HepG2 (cell line): ENCODE results near the gene CCDC17. TPM values are rescaled to one million over a fixed set of nuclear protein-coding genes. Genes with fewer than 3 reads are reported as not detected.

Experiments used
- ARNTL ChIP-seq: sonication (generic); formaldehyde crosslinking; IDR thresholded peaks from 2 replicates; pipeline ENCODE4 v1.4.0; 2020; ENCODE audit warnings: mild to moderate bottlenecking, missing genetic modification reagents
- CENPX ChIP-seq: sonication (generic); formaldehyde crosslinking; IDR thresholded peaks from 2 replicates; pipeline ENCODE4 v1.9.0; 2021; ENCODE audit warnings: mild to moderate bottlenecking, missing genetic modification reagents, moderate library complexity
- DNMT3B ChIP-seq: conservative IDR thresholded peaks from 2 replicates; pipeline ENCODE4 v1.6.1; 2016; ENCODE audit warnings: missing biosample characterization, control low read depth
- ELF3 ChIP-seq: IDR thresholded peaks from 2 replicates; pipeline ENCODE4 v1.6.1; 2016; ENCODE audit warnings: missing genetic modification reagents, missing compliant biosample characterization
- GPN1 ChIP-seq: sonication (generic); formaldehyde crosslinking; IDR thresholded peaks from 2 replicates; pipeline ENCODE4 v1.5.1; 2020; ENCODE audit warnings: missing genetic modification reagents, borderline replicate concordance
- HOXA9 ChIP-seq: sonication (generic); formaldehyde crosslinking; IDR thresholded peaks from 2 replicates; pipeline ENCODE4 v1.8.1; 2022; ENCODE audit warnings: missing genetic modification reagents, mild to moderate bottlenecking, moderate library complexity, borderline replicate concordance
- JDP2 ChIP-seq: sonication (generic); formaldehyde crosslinking; IDR thresholded peaks from 2 replicates; pipeline ENCODE4 v1.8.1; 2022; ENCODE audit warnings: missing genetic modification reagents, borderline replicate concordance
- KAT2B ChIP-seq: fragments of 150-350 bp; IDR thresholded peaks from 2 replicates; pipeline ENCODE4 v1.6.1; 2014; ENCODE audit warnings: low read depth, low read length, borderline replicate concordance
- PHF21A ChIP-seq: sonication (generic); formaldehyde crosslinking; IDR thresholded peaks from 2 replicates; pipeline ENCODE4 v1.5.0; 2020; ENCODE audit warnings: mild to moderate bottlenecking, missing genetic modification reagents
- PHF8 ChIP-seq: sonication (generic); formaldehyde crosslinking; IDR thresholded peaks from 2 replicates; pipeline ENCODE4 v1.5.0; 2020; ENCODE audit warnings: missing genetic modification reagents
- PITX1 ChIP-seq: sonication (generic); formaldehyde crosslinking; IDR thresholded peaks from 2 replicates; pipeline ENCODE4 v1.5.1; 2020; ENCODE audit warnings: mild to moderate bottlenecking, missing genetic modification reagents
- PPARG ChIP-seq: conservative IDR thresholded peaks from 2 replicates; pipeline ENCODE4 v1.6.1; 2016; ENCODE audit warnings: missing biosample characterization, missing genetic modification reagents
- RARA ChIP-seq: IDR thresholded peaks from 2 replicates; pipeline ENCODE4 v1.6.1; 2016; ENCODE audit warnings: missing genetic modification reagents, missing compliant biosample characterization
- REPIN1 ChIP-seq: sonication (generic); formaldehyde crosslinking; IDR thresholded peaks from 2 replicates; pipeline ENCODE4 v1.8.0; 2022; ENCODE audit warnings: missing genetic modification reagents, low read depth, mild to moderate bottlenecking, borderline replicate concordance
- SOX6 ChIP-seq, 2 experiments: fragments of 450-650 bp in 1 of 2; sonication (generic) in 1 of 2; formaldehyde crosslinking in 1 of 2; IDR thresholded peaks; 2 replicates each; pipeline versions ENCODE4 v1.4.0 to v1.6.1; 2017 to 2020; ENCODE audit warnings: antibody characterized with exemption in 1 of 2, mild to moderate bottlenecking in 1 of 2, missing genetic modification reagents in 1 of 2
- ZBTB7B ChIP-seq: sonication (generic); formaldehyde crosslinking; IDR thresholded peaks from 2 replicates; pipeline ENCODE4 v1.4.0; 2020; ENCODE audit warnings: missing genetic modification reagents
- ZMYM4 ChIP-seq: sonication (generic); formaldehyde crosslinking; IDR thresholded peaks from 2 replicates; pipeline ENCODE4 v1.8.1; 2023; ENCODE audit warnings: mild to moderate bottlenecking, missing genetic modification reagents
- ZNF230 ChIP-seq: sonication (generic); formaldehyde crosslinking; IDR thresholded peaks from 2 replicates; pipeline ENCODE4 v1.4.0; 2020; ENCODE audit warnings: mild to moderate bottlenecking, missing genetic modification reagents
- ZNF317 ChIP-seq: sonication (generic); formaldehyde crosslinking; IDR thresholded peaks from 2 replicates; pipeline ENCODE4 v1.5.0; 2020; ENCODE audit warnings: mild to moderate bottlenecking, missing genetic modification reagents
- ZNF343 ChIP-seq: sonication (generic); formaldehyde crosslinking; IDR thresholded peaks from 2 replicates; pipeline ENCODE4 v1.4.0; 2020; ENCODE audit warnings: mild to moderate bottlenecking, missing genetic modification reagents
- ZNF350 ChIP-seq: sonication (generic); formaldehyde crosslinking; IDR thresholded peaks from 2 replicates; pipeline ENCODE4 v1.4.0; 2020; ENCODE audit warnings: mild to moderate bottlenecking, low read depth, missing genetic modification reagents, borderline replicate concordance
- ZNF382 ChIP-seq: sonication (generic); formaldehyde crosslinking; IDR thresholded peaks from 2 replicates; pipeline ENCODE4 v1.5.0; 2020; ENCODE audit warnings: missing genetic modification reagents, mild to moderate bottlenecking, borderline replicate concordance
- ZNF589 ChIP-seq: sonication (generic); formaldehyde crosslinking; conservative IDR thresholded peaks from 2 replicates; pipeline ENCODE4 v1.8.0; 2022; ENCODE audit warnings: mild to moderate bottlenecking, moderate library complexity, missing genetic modification reagents
- polyA plus RNA-seq, 8 experiments: library from polyadenylated mRNA; depleted of rRNA in 3 of 8; stranded (reverse) in 7 of 8; unstranded in 1 of 8; fragments of >200 nt; fragmentation: Illumina TruSeq in 4 of 8; extraction: Trizol in 4 of 8; gene quantifications; 2 replicates each; pipeline versions ENCODE4 v1.2.1 to v1.2.3, GENCODE V29; 2011 to 2016; ENCODE audit warnings: low read depth in 4 of 8, missing spikeins in 1 of 8, mixed read lengths in 1 of 8; ENCODE audit not compliant: insufficient read depth in 1 of 8
- total RNA-seq, 5 experiments: library from RNA; depleted of rRNA; stranded (reverse); fragments of >200 nt; fragmentation: Illumina TruSeq; extraction: Trizol; gene quantifications; 2 replicates each; pipeline ENCODE4 v1.2.3, GENCODE V29; 2016; ENCODE audit warnings: low read depth in 1 of 5
- TF ChIP-seq, protein P1 (sequence below): sonication (generic); formaldehyde crosslinking; IDR thresholded peaks from 2 replicates; pipeline ENCODE4 v1.4.0; 2020; ENCODE audit warnings: missing genetic modification reagents
- TF ChIP-seq, protein P2 (sequence below): IDR thresholded peaks from 2 replicates; pipeline ENCODE4 v1.6.1; 2018; ENCODE audit warnings: missing genetic modification reagents

Gene CCDC17
- total and polyA plus RNA-seq, 2 of the 13 experiments (the other 11 are each of a cell fraction or from before 2014, with no cell fraction given): 1.5 to 3.3 TPM

DNA sequence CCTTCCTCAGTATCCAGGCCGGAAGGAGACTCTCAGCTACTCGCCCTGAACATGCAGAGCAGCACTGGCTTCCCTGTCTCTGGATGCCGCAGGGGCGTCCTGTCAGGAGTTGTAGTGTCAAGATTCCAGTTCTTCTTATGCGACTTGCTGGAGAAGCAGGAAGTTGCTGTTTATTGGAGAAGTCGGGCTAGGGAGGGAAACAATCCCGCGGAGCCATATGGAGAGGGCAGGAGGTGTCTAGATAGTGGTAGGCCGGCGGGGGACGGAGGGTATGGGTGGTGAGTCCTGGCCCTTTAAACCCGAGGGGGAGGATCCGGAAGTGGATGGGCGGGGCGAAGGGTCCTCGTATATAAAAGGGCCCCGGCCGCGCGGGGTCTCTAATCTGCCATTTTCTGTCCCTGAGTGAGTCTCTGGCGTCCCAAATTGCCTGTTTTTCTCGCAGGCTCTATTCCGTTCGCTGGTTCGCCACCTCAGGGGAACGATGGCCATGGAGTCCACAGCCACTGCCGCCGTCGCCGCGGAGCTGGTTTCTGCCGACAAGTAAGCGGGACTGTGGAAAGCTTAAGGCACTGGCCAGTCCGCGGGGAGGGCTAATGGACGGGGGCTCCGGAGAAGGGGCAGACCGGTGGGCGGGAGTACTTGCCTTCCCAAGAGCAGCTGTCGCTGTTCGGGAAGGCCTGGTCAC, 40.0 kb downstream of the CCDC17 start, which contains the start of gene NASP (continued):
- TF ChIP-seq, protein P1, sequence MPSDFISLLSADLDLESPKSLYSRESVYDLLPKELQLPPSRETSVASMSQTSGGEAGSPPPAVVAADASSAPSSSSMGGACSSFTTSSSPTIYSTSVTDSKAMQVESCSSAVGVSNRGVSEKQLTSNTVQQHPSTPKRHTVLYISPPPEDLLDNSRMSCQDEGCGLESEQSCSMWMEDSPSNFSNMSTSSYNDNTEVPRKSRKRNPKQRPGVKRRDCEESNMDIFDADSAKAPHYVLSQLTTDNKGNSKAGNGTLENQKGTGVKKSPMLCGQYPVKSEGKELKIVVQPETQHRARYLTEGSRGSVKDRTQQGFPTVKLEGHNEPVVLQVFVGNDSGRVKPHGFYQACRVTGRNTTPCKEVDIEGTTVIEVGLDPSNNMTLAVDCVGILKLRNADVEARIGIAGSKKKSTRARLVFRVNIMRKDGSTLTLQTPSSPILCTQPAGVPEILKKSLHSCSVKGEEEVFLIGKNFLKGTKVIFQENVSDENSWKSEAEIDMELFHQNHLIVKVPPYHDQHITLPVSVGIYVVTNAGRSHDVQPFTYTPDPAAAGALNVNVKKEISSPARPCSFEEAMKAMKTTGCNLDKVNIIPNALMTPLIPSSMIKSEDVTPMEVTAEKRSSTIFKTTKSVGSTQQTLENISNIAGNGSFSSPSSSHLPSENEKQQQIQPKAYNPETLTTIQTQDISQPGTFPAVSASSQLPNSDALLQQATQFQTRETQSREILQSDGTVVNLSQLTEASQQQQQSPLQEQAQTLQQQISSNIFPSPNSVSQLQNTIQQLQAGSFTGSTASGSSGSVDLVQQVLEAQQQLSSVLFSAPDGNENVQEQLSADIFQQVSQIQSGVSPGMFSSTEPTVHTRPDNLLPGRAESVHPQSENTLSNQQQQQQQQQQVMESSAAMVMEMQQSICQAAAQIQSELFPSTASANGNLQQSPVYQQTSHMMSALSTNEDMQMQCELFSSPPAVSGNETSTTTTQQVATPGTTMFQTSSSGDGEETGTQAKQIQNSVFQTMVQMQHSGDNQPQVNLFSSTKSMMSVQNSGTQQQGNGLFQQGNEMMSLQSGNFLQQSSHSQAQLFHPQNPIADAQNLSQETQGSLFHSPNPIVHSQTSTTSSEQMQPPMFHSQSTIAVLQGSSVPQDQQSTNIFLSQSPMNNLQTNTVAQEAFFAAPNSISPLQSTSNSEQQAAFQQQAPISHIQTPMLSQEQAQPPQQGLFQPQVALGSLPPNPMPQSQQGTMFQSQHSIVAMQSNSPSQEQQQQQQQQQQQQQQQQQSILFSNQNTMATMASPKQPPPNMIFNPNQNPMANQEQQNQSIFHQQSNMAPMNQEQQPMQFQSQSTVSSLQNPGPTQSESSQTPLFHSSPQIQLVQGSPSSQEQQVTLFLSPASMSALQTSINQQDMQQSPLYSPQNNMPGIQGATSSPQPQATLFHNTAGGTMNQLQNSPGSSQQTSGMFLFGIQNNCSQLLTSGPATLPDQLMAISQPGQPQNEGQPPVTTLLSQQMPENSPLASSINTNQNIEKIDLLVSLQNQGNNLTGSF: peak; percentile 54; the same call in 1 of the 2 replicates
- TF ChIP-seq ZNF350 (CRISPR knock-in tag): no peak; the same call in 1 of the 2 replicates
- no peak for TF ChIP-seq ZNF343
- TF ChIP-seq ZNF589 (CRISPR knock-in tag): 0 out of 2 replicates have a peak, but pooled peaks have one; percentile 80
- peak; percentile 60 for TF ChIP-seq PHF21A (CRISPR knock-in tag)
- TF ChIP-seq REPIN1 (CRISPR knock-in tag): 0 out of 2 replicates have a peak, but pooled peaks have one; percentile 27
- TF ChIP-seq ZNF230 (CRISPR knock-in tag): peak; percentile 72; the same call in 1 of the 2 replicates
- TF ChIP-seq KAT2B: no peak
- TF ChIP-seq RARA (CRISPR knock-in tag): 0 out of 2 replicates have a peak, but pooled peaks have one; percentile 10
- no peak for TF ChIP-seq ZNF382
- TF ChIP-seq ZBTB7B (CRISPR knock-in tag): peak; percentile 43; the same call in 1 of the 2 replicates
- TF ChIP-seq ARNTL (CRISPR knock-in tag): no peak
- TF ChIP-seq DNMT3B (CRISPR knock-in tag): no peak
- 0 out of 2 replicates have a peak, but pooled peaks have one; percentile 17 for TF ChIP-seq ZNF317 (CRISPR knock-in tag)
- TF ChIP-seq, protein P2, sequence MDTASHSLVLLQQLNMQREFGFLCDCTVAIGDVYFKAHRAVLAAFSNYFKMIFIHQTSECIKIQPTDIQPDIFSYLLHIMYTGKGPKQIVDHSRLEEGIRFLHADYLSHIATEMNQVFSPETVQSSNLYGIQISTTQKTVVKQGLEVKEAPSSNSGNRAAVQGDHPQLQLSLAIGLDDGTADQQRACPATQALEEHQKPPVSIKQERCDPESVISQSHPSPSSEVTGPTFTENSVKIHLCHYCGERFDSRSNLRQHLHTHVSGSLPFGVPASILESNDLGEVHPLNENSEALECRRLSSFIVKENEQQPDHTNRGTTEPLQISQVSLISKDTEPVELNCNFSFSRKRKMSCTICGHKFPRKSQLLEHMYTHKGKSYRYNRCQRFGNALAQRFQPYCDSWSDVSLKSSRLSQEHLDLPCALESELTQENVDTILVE: no peak
- peak; percentile 87 for TF ChIP-seq HOXA9
- TF ChIP-seq ZMYM4 (CRISPR knock-in tag): peak; percentile 84
- no peak for TF ChIP-seq ELF3 (CRISPR knock-in tag)
- TF ChIP-seq CENPX (CRISPR knock-in tag): no peak
- no peak; the same call in 1 of the 2 replicates for TF ChIP-seq JDP2
- TF ChIP-seq PPARG (CRISPR knock-in tag): no peak
- peak; percentile 94 for TF ChIP-seq PHF8 (CRISPR knock-in tag)
- TF ChIP-seq PITX1 (CRISPR knock-in tag): peak; percentile 11; the same call in 1 of the 2 replicates
- no peak for TF ChIP-seq SOX6 (IDR thresholded peaks at IDR 0.05)
- TF ChIP-seq SOX6 (CRISPR knock-in tag; IDR thresholded peaks at IDR 0.05): 0 out of 2 replicates have a peak, but pooled peaks have one; percentile 5
- no peak for TF ChIP-seq GPN1 (CRISPR knock-in tag)
